ENCODE measurements around the gene ARHGEF28. TPM values are rescaled to one million over a fixed set of nuclear protein-coding genes. Genes with fewer than 3 reads are reported as not detected.

The ARHGEF28 gene
- total and polyA plus RNA-seq, 10 of the 15 experiments (the other 5 are each of a cell fraction or from before 2014, with no cell fraction given): 0.10 to 0.72 (median 0.22) TPM; not detected in 2

DNA sequence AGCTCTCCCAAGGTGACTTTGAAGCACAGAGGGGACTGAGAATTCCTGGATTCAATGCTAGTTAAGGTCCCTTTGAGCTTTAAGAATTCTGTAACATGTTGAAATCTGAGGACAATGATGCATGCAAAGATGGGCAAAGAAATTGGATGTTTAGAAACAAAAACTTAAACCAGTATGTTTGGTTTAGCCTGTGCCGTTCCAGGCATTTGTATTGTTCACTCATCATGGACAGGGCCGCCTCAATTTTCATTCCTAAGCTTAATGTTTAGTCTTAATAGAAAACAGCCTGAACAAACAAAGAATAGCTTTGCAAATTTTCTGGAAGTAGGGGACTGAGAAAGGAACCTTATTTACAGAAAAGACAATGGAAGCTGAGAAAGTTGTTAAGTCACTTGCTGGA, 267.8 kb downstream of the ARHGEF28 start:
- peaks cover 5% of the 10 kb centered on the region for H3K4me1 ChIP-seq (ENCODE audit: control insufficient read depth, insufficient read depth, low read length)
- H3K9ac ChIP-seq (ENCODE audit: control insufficient read depth, insufficient read depth, low read length): no peak overlapping the region
- RAD21 ChIA-PET (ENCODE audit: unreplicated experiment): no interaction called here
- no peaks in the 10 kb centered on the region; a peak in 1 of 4 replicates for H3K36me3 ChIP-seq (ENCODE audit: control insufficient read depth in 2 of 2, insufficient read depth in 2 of 2, low read length in 1 of 2)
- TF ChIP-seq SMAD1 (IDR thresholded peaks at IDR 0.05; ENCODE audit: low read depth, partially characterized antibody) (no peak), FOXM1 (IDR thresholded peaks at IDR 0.05; ENCODE audit: low read depth, low read length) (no peak), TCF3 (IDR thresholded peaks at IDR 0.05; ENCODE audit: borderline replicate concordance, insufficient read depth, low read depth, low read length) (no peak), SPI1 (IDR thresholded peaks at IDR 0.05; ENCODE audit: borderline replicate concordance, insufficient read depth, low read depth, low read length) (no peak), CREB1 (IDR thresholded peaks at IDR 0.05; ENCODE audit: low read depth) (no peak), ETV6 (conservative IDR thresholded peaks at IDR 0.05 in 1 of 2, IDR thresholded peaks at IDR 0.05 in 1 of 2; ENCODE audit: borderline replicate concordance in 1 of 2, low read depth in 1 of 2) (no peak), SUPT20H (IDR thresholded peaks at IDR 0.05; ENCODE audit: borderline replicate concordance, control insufficient read depth, low read depth, low read length) (no peak), RB1 (IDR thresholded peaks at IDR 0.05; ENCODE audit: borderline replicate concordance) (no peak)
- TF ChIP-seq, protein P1, sequence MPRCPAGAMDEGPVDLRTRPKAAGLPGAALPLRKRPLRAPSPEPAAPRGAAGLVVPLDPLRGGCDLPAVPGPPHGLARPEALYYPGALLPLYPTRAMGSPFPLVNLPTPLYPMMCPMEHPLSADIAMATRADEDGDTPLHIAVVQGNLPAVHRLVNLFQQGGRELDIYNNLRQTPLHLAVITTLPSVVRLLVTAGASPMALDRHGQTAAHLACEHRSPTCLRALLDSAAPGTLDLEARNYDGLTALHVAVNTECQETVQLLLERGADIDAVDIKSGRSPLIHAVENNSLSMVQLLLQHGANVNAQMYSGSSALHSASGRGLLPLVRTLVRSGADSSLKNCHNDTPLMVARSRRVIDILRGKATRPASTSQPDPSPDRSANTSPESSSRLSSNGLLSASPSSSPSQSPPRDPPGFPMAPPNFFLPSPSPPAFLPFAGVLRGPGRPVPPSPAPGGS (IDR thresholded peaks at IDR 0.05; ENCODE audit: borderline replicate concordance, insufficient read depth, low read depth, low read length, poor library complexity, severe bottlenecking): no peak
- TF ChIP-seq, protein P2, sequence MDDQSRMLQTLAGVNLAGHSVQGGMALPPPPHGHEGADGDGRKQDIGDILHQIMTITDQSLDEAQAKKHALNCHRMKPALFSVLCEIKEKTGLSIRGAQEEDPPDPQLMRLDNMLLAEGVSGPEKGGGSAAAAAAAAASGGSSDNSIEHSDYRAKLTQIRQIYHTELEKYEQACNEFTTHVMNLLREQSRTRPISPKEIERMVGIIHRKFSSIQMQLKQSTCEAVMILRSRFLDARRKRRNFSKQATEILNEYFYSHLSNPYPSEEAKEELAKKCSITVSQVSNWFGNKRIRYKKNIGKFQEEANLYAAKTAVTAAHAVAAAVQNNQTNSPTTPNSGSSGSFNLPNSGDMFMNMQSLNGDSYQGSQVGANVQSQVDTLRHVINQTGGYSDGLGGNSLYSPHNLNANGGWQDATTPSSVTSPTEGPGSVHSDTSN (IDR thresholded peaks at IDR 0.05; ENCODE audit: insufficient replicate concordance, low read depth, low read length): no peak
- TF ChIP-seq, protein P3, sequence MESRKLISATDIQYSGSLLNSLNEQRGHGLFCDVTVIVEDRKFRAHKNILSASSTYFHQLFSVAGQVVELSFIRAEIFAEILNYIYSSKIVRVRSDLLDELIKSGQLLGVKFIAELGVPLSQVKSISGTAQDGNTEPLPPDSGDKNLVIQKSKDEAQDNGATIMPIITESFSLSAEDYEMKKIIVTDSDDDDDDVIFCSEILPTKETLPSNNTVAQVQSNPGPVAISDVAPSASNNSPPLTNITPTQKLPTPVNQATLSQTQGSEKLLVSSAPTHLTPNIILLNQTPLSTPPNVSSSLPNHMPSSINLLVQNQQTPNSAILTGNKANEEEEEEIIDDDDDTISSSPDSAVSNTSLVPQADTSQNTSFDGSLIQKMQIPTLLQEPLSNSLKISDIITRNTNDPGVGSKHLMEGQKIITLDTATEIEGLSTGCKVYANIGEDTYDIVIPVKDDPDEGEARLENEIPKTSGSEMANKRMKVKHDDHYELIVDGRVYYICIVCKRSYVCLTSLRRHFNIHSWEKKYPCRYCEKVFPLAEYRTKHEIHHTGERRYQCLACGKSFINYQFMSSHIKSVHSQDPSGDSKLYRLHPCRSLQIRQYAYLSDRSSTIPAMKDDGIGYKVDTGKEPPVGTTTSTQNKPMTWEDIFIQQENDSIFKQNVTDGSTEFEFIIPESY (IDR thresholded peaks at IDR 0.05): no peak
- TF ChIP-seq, protein P4, sequence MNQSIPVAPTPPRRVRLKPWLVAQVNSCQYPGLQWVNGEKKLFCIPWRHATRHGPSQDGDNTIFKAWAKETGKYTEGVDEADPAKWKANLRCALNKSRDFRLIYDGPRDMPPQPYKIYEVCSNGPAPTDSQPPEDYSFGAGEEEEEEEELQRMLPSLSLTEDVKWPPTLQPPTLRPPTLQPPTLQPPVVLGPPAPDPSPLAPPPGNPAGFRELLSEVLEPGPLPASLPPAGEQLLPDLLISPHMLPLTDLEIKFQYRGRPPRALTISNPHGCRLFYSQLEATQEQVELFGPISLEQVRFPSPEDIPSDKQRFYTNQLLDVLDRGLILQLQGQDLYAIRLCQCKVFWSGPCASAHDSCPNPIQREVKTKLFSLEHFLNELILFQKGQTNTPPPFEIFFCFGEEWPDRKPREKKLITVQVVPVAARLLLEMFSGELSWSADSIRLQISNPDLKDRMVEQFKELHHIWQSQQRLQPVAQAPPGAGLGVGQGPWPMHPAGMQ (IDR thresholded peaks at IDR 0.05; ENCODE audit: borderline replicate concordance): no peak
- peaks cover 0 to 3% of the 10 kb centered on the region in 2 experiments; a peak in 2 of 4 replicates for H3K27me3 ChIP-seq (replicated peaks in 1 of 2; ENCODE audit: control insufficient read depth in 2 of 2, insufficient read depth in 2 of 2, low read length in 1 of 2)
- H3K79me2 ChIP-seq (ENCODE audit: control insufficient read depth, insufficient read depth, low read length): no peaks in the 10 kb centered on the region
- FAIRE-seq (no peak), ATAC-seq (no peak), DNase-seq (ENCODE audit: low read depth, low spot score) (no peak)
- no peaks in the 10 kb centered on the region; the same call in 2 of the 3 replicates for H3K9me3 ChIP-seq (replicated peaks; ENCODE audit: control insufficient read depth, insufficient read depth, low read length)
- CTCF ChIA-PET: interaction anchor here (0.8 to 3.1 kb wide), 3 partner anchors 9 to 740 kb away, joined by 3 to 11 read pairs (median 4); no protein-coding TSS in a partner anchor
- WGBS (ENCODE audit: insufficient coverage, insufficient replicate concordance, low lambda C conversion rate, missing lambda C conversion rate): 26% methylated on average over 2 of the region's 2 CpGs
- H3K4me3 ChIP-seq: no peak overlapping the region
- no peak overlapping the region for H3K4me2 ChIP-seq (ENCODE audit: control insufficient read depth, insufficient read depth)
- in situ Hi-C loops (cut with MboI): no loop called here
- SMC1A ChIA-PET (ENCODE audit: uncharacterized antibody, unreplicated experiment): interaction anchor here (0.6 to 1.9 kb wide), 3 partner anchors 8 to 444 kb away, joined by 3 to 5 read pairs (median 3); no protein-coding TSS in a partner anchor
- POLR2A ChIA-PET: no interaction called here
- intact Hi-C loops (cut with micrococcal nuclease; ENCODE audit: unreplicated experiment): no loop called here
- H3K27ac ChIP-seq (ENCODE audit: control insufficient read depth, insufficient read depth): no peak overlapping the region
- BruUV-seq (replicated peaks): no TSS peak
- no peaks in the 10 kb centered on the region for H4K20me1 ChIP-seq (ENCODE audit: control insufficient read depth, insufficient read depth)
- H2AFZ ChIP-seq (ENCODE audit: control insufficient read depth, low read depth, low read length): no peak overlapping the region

Data from GM12878 (cell line).